ENCODE measurements around the gene ZBTB7C. TPM values are rescaled to one million over a fixed set of nuclear protein-coding genes. Genes with fewer than 3 reads are reported as not detected.

ZBTB7C gene
- total RNA-seq, 1 donor from 2014 or later: 0.11 TPM

GRCh38 chr18:48168861-48169260 is 240.3 kb downstream of the ZBTB7C start:
- no peak overlapping the region for H3K4me3 Mint-ChIP-seq (ENCODE audit: unreplicated experiment)
- no peak overlapping the region for H3K27ac Mint-ChIP-seq (ENCODE audit: unreplicated experiment)
- TF ChIP-seq CTCF (IDR thresholded peaks at IDR 0.05): no peak
- H3K9me3 Mint-ChIP-seq (ENCODE audit: unreplicated experiment): no peaks in the 10 kb centered on the region
- peaks cover 13% of the 10 kb centered on the region for H3K4me1 Mint-ChIP-seq (ENCODE audit: unreplicated experiment)
- H3K36me3 Mint-ChIP-seq (ENCODE audit: unreplicated experiment): no peaks in the 10 kb centered on the region
- peaks cover 34% of the 10 kb centered on the region for H3K27me3 Mint-ChIP-seq (ENCODE audit: unreplicated experiment)
- no peak for DNase-seq (ENCODE audit: extremely low spot score, unreplicated experiment)

- Mint-ChIP-seq H3K36me3 (ENCODE audit: unreplicated experiment) (no peaks in the 10 kb centered on the region), H3K27me3 (ENCODE audit: unreplicated experiment) (peaks cover 34% of the 10 kb centered on the region), H3K4me3 (ENCODE audit: unreplicated experiment) (no peak overlapping the region), H3K4me1 (ENCODE audit: unreplicated experiment) (peaks cover 8% of the 10 kb centered on the region), H3K9me3 (ENCODE audit: unreplicated experiment) (no peaks in the 10 kb centered on the region), H3K27ac (ENCODE audit: unreplicated experiment) (no peak overlapping the region)
- TF ChIP-seq CTCF (IDR thresholded peaks at IDR 0.05): no peak
- DNase-seq (ENCODE audit: extremely low spot score, unreplicated experiment): no peak
These were observed 241.3 kb downstream of the ZBTB7C start for GRCh38 chr18:48167897-48168253.

GRCh38 chr18:48166336-48166875 is 242.8 kb downstream of the ZBTB7C start:
- H3K27ac Mint-ChIP-seq (ENCODE audit: unreplicated experiment): no peak overlapping the region
- no peak for DNase-seq (ENCODE audit: extremely low spot score, unreplicated experiment)
- H3K9me3 Mint-ChIP-seq (ENCODE audit: unreplicated experiment): no peaks in the 10 kb centered on the region
- H3K27me3 Mint-ChIP-seq (ENCODE audit: unreplicated experiment): peaks cover 34% of the 10 kb centered on the region
- H3K36me3 Mint-ChIP-seq (ENCODE audit: unreplicated experiment): no peaks in the 10 kb centered on the region
- no peak overlapping the region for H3K4me3 Mint-ChIP-seq (ENCODE audit: unreplicated experiment)
- TF ChIP-seq CTCF (IDR thresholded peaks at IDR 0.05): no peak
- H3K4me1 Mint-ChIP-seq (ENCODE audit: unreplicated experiment): no peaks in the 10 kb centered on the region

GRCh38 chr18:48165111-48165866 is 243.9 kb downstream of the ZBTB7C start:
- peaks cover 6% of the 10 kb centered on the region for H3K4me1 Mint-ChIP-seq (ENCODE audit: unreplicated experiment)

More at GRCh38 chr18:48165111-48165866, 243.9 kb downstream of the ZBTB7C start:
- Mint-ChIP-seq H3K9me3 (ENCODE audit: unreplicated experiment) (no peaks in the 10 kb centered on the region), H3K27me3 (ENCODE audit: unreplicated experiment) (peaks cover 34% of the 10 kb centered on the region), H3K27ac (ENCODE audit: unreplicated experiment) (no peak overlapping the region), H3K4me3 (ENCODE audit: unreplicated experiment) (no peak overlapping the region), H3K36me3 (ENCODE audit: unreplicated experiment) (no peaks in the 10 kb centered on the region)
- TF ChIP-seq CTCF (IDR thresholded peaks at IDR 0.05): no peak
- no peak for DNase-seq (ENCODE audit: extremely low spot score, unreplicated experiment)

Measured in osteocyte (in vitro differentiated cells).